ENCODE measurements around the gene DSCAML1.

DNA sequence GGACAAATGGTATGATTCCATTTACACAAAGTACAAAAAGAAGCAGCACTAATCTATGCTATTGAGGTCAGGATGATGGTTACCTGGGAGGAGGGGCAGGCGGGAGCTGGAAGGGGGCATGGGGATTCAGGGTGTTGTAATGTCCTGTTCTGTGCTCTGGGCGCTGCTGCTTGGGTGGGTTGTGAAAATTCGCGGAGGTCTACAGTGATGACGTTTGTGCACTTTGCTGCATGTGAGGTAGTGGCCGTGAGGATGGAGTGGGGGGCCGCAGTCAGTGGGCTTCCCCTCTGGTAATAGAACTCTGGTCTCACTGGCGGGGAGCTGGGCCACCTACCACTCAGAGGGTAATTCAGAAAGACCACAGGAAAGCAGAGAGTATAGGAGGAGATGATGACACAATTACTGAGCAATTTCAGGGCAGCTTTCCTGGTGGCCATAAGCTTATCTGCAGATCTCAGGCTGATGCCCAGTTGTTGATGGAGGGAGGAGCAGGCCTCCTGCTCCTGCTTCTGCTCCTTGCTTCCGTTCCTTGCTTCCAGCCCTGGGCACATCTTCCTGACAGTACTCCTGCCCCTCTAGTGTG, 347.8 kb downstream of the DSCAML1 start:
- TF ChIP-seq CTCF (IDR thresholded peaks at IDR 0.05) = no peak
- no peak for TF ChIP-seq POLR2A (IDR thresholded peaks at IDR 0.05)
